IMR-90 (cell line): ENCODE data around the gene SCFD2.

ENCODE experiments used
- POLR2A ChIP-seq: IDR thresholded peaks from 2 replicates; pipeline ENCODE4 v1.6.1; 2012; ENCODE audit warnings: mild to moderate bottlenecking, low read depth, low read length
- RAD21 ChIP-seq: IDR thresholded peaks from 2 replicates; pipeline ENCODE4 v1.6.1; 2012; ENCODE audit warnings: low read length, improper control_type of control experiment
- RCOR1 ChIP-seq: IDR thresholded peaks from 2 replicates; pipeline ENCODE4 v1.6.1; 2012; ENCODE audit warnings: mild to moderate bottlenecking, low read length, improper control_type of control experiment; ENCODE audit not compliant: insufficient replicate concordance
- TF ChIP-seq, protein P1 (sequence below): conservative IDR thresholded peaks from 2 replicates; pipeline ENCODE4 v1.5.1; 2012; ENCODE audit warnings: mild to moderate bottlenecking, low read depth, low read length, improper control_type of control experiment
- TF ChIP-seq, protein P2 (sequence below): fragments of 150-350 bp; IDR thresholded peaks from 2 replicates; pipeline ENCODE4 v1.6.1; 2016; ENCODE audit warnings: low read depth, mild to moderate bottlenecking, low read length, moderate library complexity, borderline replicate concordance

DNA sequence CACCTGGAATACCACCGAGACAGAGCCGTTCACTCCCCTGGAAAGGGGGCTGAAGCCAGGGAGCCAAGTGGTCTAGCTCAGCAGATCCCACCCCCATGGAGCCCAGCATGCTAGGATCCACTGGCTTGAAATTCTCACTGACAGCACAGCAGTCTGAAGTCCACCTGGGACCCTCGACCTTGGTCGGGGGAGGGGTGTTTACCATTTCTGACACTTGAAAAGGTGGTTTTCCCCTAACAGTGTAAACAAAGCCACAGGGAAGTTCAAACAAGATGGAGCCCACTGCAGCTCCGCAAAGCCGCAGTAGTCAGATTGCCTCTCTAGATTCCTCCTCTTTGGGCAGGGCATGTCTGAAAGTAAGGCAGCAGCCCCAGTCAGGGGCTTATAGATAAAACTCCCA is 260.5 kb downstream of the SCFD2 start:
- TF ChIP-seq, protein P1, sequence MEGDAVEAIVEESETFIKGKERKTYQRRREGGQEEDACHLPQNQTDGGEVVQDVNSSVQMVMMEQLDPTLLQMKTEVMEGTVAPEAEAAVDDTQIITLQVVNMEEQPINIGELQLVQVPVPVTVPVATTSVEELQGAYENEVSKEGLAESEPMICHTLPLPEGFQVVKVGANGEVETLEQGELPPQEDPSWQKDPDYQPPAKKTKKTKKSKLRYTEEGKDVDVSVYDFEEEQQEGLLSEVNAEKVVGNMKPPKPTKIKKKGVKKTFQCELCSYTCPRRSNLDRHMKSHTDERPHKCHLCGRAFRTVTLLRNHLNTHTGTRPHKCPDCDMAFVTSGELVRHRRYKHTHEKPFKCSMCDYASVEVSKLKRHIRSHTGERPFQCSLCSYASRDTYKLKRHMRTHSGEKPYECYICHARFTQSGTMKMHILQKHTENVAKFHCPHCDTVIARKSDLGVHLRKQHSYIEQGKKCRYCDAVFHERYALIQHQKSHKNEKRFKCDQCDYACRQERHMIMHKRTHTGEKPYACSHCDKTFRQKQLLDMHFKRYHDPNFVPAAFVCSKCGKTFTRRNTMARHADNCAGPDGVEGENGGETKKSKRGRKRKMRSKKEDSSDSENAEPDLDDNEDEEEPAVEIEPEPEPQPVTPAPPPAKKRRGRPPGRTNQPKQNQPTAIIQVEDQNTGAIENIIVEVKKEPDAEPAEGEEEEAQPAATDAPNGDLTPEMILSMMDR: no peak
- no peak for TF ChIP-seq RCOR1
- TF ChIP-seq, protein P2, sequence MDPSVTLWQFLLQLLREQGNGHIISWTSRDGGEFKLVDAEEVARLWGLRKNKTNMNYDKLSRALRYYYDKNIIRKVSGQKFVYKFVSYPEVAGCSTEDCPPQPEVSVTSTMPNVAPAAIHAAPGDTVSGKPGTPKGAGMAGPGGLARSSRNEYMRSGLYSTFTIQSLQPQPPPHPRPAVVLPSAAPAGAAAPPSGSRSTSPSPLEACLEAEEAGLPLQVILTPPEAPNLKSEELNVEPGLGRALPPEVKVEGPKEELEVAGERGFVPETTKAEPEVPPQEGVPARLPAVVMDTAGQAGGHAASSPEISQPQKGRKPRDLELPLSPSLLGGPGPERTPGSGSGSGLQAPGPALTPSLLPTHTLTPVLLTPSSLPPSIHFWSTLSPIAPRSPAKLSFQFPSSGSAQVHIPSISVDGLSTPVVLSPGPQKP: no peak
- TF ChIP-seq POLR2A: no peak
- TF ChIP-seq RAD21: no peak
